ENCODE data around the gene LDLRAD4. TPM values are rescaled to one million over a fixed set of nuclear protein-coding genes. Genes with fewer than 3 reads are reported as not detected.

LDLRAD4 gene
- total RNA-seq, 1 donor from 2014 or later = 34.1 TPM

- peaks cover 49% of the 10 kb centered on the region for H3K4me1 Mint-ChIP-seq (ENCODE audit: unreplicated experiment)
- H3K36me3 Mint-ChIP-seq (ENCODE audit: low read depth, unreplicated experiment) = peaks cover 26% of the 10 kb centered on the region
- peak overlapping the region; percentile 71 for H3K4me3 Mint-ChIP-seq (ENCODE audit: unreplicated experiment)
- H3K9me3 Mint-ChIP-seq (ENCODE audit: unreplicated experiment) = peaks cover 3% of the 10 kb centered on the region
- TF ChIP-seq, protein P1, sequence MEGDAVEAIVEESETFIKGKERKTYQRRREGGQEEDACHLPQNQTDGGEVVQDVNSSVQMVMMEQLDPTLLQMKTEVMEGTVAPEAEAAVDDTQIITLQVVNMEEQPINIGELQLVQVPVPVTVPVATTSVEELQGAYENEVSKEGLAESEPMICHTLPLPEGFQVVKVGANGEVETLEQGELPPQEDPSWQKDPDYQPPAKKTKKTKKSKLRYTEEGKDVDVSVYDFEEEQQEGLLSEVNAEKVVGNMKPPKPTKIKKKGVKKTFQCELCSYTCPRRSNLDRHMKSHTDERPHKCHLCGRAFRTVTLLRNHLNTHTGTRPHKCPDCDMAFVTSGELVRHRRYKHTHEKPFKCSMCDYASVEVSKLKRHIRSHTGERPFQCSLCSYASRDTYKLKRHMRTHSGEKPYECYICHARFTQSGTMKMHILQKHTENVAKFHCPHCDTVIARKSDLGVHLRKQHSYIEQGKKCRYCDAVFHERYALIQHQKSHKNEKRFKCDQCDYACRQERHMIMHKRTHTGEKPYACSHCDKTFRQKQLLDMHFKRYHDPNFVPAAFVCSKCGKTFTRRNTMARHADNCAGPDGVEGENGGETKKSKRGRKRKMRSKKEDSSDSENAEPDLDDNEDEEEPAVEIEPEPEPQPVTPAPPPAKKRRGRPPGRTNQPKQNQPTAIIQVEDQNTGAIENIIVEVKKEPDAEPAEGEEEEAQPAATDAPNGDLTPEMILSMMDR (IDR thresholded peaks at IDR 0.05; ENCODE audit: unreplicated experiment) = no peak
- DNase-seq (ENCODE audit: low spot score) = peak; percentile 52
- peaks cover 11% of the 10 kb centered on the region for H3K27me3 Mint-ChIP-seq (ENCODE audit: unreplicated experiment)
- H3K27ac Mint-ChIP-seq (ENCODE audit: unreplicated experiment) = peak overlapping the region; percentile 95
Observed at GRCh38 chr18:13464432-13465123, 246.0 kb downstream of the LDLRAD4 start.

DNA sequence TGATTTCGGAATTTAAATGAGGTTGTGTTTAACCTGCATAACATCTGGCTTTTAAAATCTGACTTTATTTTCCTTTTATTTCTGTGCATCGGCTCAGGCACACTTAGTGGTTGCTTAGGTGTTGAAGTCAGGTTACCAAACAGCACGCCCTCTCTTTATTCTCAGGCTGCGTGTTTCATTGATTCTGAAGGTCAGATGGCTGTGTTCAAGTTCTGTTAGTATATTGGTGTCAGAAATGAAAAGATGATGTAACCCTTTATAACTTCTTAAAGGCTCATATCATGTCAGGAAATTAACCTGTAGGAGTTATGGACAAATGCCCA lies 246.5 kb downstream of the LDLRAD4 start:
- TF ChIP-seq, protein P1 (IDR thresholded peaks at IDR 0.05; ENCODE audit: unreplicated experiment) = no peak
- Mint-ChIP-seq H3K4me3 (ENCODE audit: unreplicated experiment) (peak overlapping the region; percentile 71), H3K27me3 (ENCODE audit: unreplicated experiment) (peaks cover 11% of the 10 kb centered on the region), H3K9me3 (ENCODE audit: unreplicated experiment) (peaks cover 3% of the 10 kb centered on the region), H3K27ac (ENCODE audit: unreplicated experiment) (peak overlapping the region; percentile 95), H3K36me3 (ENCODE audit: low read depth, unreplicated experiment) (peaks cover 26% of the 10 kb centered on the region), H3K4me1 (ENCODE audit: unreplicated experiment) (peaks cover 49% of the 10 kb centered on the region)
- no peak for DNase-seq (ENCODE audit: low spot score)

GRCh38 chr18:13465476-13465875 lies 246.9 kb downstream of the LDLRAD4 start:
- no peak for DNase-seq (ENCODE audit: low spot score)
- peak overlapping the region; percentile 71 for H3K4me3 Mint-ChIP-seq (ENCODE audit: unreplicated experiment)
- TF ChIP-seq, protein P1 (IDR thresholded peaks at IDR 0.05; ENCODE audit: unreplicated experiment) = no peak
- H3K9me3 Mint-ChIP-seq (ENCODE audit: unreplicated experiment) = peaks cover 3% of the 10 kb centered on the region
- H3K27me3 Mint-ChIP-seq (ENCODE audit: unreplicated experiment) = peaks cover 11% of the 10 kb centered on the region
- peak overlapping the region; percentile 95 for H3K27ac Mint-ChIP-seq (ENCODE audit: unreplicated experiment)
- peaks cover 26% of the 10 kb centered on the region for H3K36me3 Mint-ChIP-seq (ENCODE audit: low read depth, unreplicated experiment)
- peaks cover 49% of the 10 kb centered on the region for H3K4me1 Mint-ChIP-seq (ENCODE audit: unreplicated experiment)

GRCh38 chr18:13470516-13471197 lies 252.1 kb downstream of the LDLRAD4 start:
- peaks cover 25% of the 10 kb centered on the region for H3K36me3 Mint-ChIP-seq (ENCODE audit: low read depth, unreplicated experiment)
- peaks cover 3% of the 10 kb centered on the region for H3K9me3 Mint-ChIP-seq (ENCODE audit: unreplicated experiment)
- TF ChIP-seq, protein P1 (IDR thresholded peaks at IDR 0.05; ENCODE audit: unreplicated experiment) = no peak
- H3K4me3 Mint-ChIP-seq (ENCODE audit: unreplicated experiment) = no peak overlapping the region
- peaks cover 8% of the 10 kb centered on the region for H3K27me3 Mint-ChIP-seq (ENCODE audit: unreplicated experiment)
- no peak for DNase-seq (ENCODE audit: low spot score)
- H3K27ac Mint-ChIP-seq (ENCODE audit: unreplicated experiment) = no peak overlapping the region
- H3K4me1 Mint-ChIP-seq (ENCODE audit: unreplicated experiment) = peaks cover 24% of the 10 kb centered on the region
